Colonic mucosa (tissue), 4 donors: ENCODE measurements around the gene TRIM8. TPM values are rescaled to one million over a fixed set of nuclear protein-coding genes. Genes with fewer than 3 reads are reported as not detected.

Experiments
- DNase-seq: peaks from one replicate; pipeline ENCODE4 v3.0.0-alpha.2; 2020
- H3K27ac ChIP-seq: fragments of 200-600 bp; one replicate; pipeline ENCODE4 v1.8.0; 2021
- H3K27me3 ChIP-seq: fragments of 200-600 bp; one replicate; pipeline ENCODE4 v1.8.0; 2021
- H3K36me3 ChIP-seq: fragments of 200-600 bp; one replicate; pipeline ENCODE4 v1.8.0; 2021
- H3K4me1 ChIP-seq: fragments of 200-600 bp; one replicate; pipeline ENCODE4 v1.8.0; 2021; ENCODE audit warnings: mild to moderate bottlenecking
- H3K4me3 ChIP-seq: fragments of 200-600 bp; one replicate; pipeline ENCODE4 v1.8.0; 2021
- H3K9ac ChIP-seq, 2 donors: one replicate each; pipeline ENCODE4 v1.7.0; 2013; ENCODE audit warnings: control low read depth in 2 of 2, low read depth in 2 of 2, low read length in 2 of 2
- H3K9me3 ChIP-seq: fragments of 200-600 bp; one replicate; pipeline ENCODE4 v1.8.0; 2021
- CTCF ChIP-seq: fragments of 200-600 bp; IDR thresholded peaks from one replicate; pipeline ENCODE4 v1.8.0; 2022; ENCODE audit warnings: antibody characterized with exemption, mild to moderate bottlenecking
- intact Hi-C: fragments of 100-400 bp; cut with DNase I; formaldehyde crosslinking; loops from one replicate; pipeline ENCODE4 v1.14.1; 2022
- total RNA-seq, 2 donors: library from RNA; stranded (reverse); fragmentation: NEBNext Ultra II Directional in 1 of 2; extraction: Animal tissue kit (Norgen Biotek cat#: 25700) in 1 of 2; gene quantifications; one replicate each; pipeline ENCODE4 v1.2.1, GENCODE V29; 2021
- donor health status: healthy.
- donor health status: DM: no; HTN: no; CAD: no.
- donor health status: DM: no; HTN: no; CAD: no.

TRIM8 gene
- total RNA-seq, 2 donors from 2014 or later: 64.9 to 79.6 TPM

DNA sequence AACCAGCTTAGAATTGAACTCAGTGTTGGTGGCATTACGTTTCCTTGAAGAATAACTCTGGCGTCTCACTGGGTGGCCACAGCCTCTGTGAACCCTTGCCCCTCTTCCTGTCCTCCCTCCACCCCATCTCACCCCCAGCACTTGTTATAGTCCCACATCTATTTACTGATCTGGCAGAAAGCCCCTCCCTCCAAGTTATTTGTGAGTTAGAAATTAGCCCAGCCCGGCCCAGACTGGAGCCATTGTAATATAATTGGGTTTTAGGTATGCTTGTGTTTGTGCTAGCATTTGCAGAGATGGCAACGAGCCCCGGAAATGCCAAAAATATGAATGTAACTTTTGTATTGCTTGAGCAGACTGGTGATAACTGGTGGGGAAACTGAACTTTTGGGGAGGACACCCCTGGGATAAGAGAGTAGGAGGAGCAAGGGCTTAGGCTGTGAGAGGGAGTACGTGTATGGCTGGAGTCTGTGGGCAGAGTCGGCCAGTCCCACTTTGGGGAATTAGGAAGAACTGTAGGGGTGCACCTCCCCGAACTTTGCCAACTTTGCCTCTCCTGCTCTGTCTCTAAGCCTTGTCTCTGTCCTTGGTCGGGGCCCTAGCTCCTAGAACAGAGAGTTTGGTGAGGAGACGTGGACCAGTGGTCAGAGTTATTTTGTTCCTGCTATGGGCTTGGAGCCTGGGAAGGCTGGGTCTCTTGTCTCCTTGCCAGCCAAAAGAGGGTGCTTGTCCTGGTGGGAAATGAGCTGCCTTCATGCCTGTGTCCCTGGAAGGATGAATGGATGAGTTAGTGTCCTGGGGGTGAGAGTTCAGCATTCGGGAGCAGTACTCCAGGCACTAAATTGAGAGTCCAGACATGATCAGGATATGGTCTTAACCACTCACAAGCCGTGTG, 19.3 kb upstream of the TRIM8 start:
- no peak overlapping the region for H3K27ac ChIP-seq
- DNase-seq: no peak
- H3K9ac ChIP-seq: no peak overlapping the region
- no peaks in the 10 kb centered on the region for H3K9me3 ChIP-seq
- no peak for TF ChIP-seq CTCF
- intact Hi-C loops: no loop called here
- no peak overlapping the region for H3K4me3 ChIP-seq
- H3K27me3 ChIP-seq: no peaks in the 10 kb centered on the region
- peaks cover 9% of the 10 kb centered on the region for H3K4me1 ChIP-seq
- no peaks in the 10 kb centered on the region for H3K36me3 ChIP-seq

- Histone ChIP-seq H3K9ac (no peak overlapping the region), H3K4me3 (no peak overlapping the region), H3K4me1 (peaks cover 4% of the 10 kb centered on the region), H3K27ac (no peak overlapping the region), H3K27me3 (no peaks in the 10 kb centered on the region), H3K9me3 (no peaks in the 10 kb centered on the region), H3K36me3 (no peaks in the 10 kb centered on the region)
- no peak for DNase-seq
- intact Hi-C loops: no loop called here
- no peak for TF ChIP-seq CTCF
Measured at GRCh38 chr10:102626026-102626685, 18.1 kb upstream of the TRIM8 start.

DNA sequence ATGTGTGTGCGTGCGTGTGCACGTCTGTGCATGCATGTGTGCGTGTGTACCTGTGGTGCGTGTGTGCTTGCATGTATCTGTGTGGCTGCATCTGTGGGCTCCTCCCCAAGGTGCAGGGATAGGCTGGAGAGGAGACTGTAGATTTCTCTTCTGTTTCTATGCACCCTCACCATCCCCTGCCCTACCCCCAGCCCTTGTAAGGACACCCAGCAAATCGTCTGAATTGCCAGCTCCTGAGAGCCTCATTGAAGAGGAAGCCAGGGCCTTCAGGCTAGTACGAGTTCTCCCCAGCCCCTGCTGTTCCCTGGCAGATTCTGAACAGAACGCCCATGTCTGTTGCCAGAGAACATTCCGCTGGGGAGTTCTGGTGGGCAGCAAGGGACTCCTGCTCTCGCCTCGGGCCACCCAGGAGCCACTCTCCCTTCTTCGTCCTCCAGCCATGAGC, 17.0 kb upstream of the TRIM8 start:
- no peak for TF ChIP-seq CTCF
- H3K27me3 ChIP-seq: no peaks in the 10 kb centered on the region
- peak overlapping the region; percentile 16 to 43 for H3K9ac ChIP-seq
- no peaks in the 10 kb centered on the region for H3K9me3 ChIP-seq
- H3K27ac ChIP-seq: peak overlapping the region; percentile 75
- intact Hi-C loops: no loop called here
- H3K36me3 ChIP-seq: no peaks in the 10 kb centered on the region
- H3K4me3 ChIP-seq: no peak overlapping the region
- DNase-seq: no peak
- H3K4me1 ChIP-seq: peaks cover 4% of the 10 kb centered on the region

- H3K4me3 ChIP-seq: no peak overlapping the region
- no peaks in the 10 kb centered on the region for H3K36me3 ChIP-seq
- peak overlapping the region; percentile 75 for H3K27ac ChIP-seq
- H3K9me3 ChIP-seq: no peaks in the 10 kb centered on the region
- intact Hi-C loops: no loop called here
- H3K27me3 ChIP-seq: no peaks in the 10 kb centered on the region
- H3K9ac ChIP-seq: peak overlapping the region; percentile 16 to 43
- peaks cover 4% of the 10 kb centered on the region for H3K4me1 ChIP-seq
- no peak for TF ChIP-seq CTCF
- no peak for DNase-seq
Measured at GRCh38 chr10:102627736-102628293, 16.5 kb upstream of the TRIM8 start.

DNA sequence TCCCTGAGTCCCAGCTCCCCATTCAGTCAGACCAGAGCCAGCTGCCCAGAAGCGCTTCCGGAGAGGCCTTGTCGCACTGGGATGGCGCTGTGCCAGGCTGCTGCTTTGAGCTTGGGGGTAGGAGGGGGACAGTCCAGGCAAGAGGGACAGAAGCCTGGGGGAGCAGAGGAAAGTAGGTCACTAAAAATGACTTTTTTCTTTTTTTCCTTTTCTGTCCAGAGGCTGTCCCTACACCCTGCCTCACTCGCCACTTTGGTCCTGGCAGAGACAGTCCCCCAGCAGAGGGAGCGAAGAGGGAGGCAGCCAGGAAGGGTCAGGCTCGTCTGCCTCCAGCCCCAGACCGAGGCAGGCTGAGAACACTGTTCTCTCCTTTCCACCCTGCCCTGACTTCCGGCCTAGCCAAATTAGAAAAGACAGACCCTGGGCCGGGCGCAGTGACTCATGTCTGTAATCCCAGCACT, 15.8 kb upstream of the TRIM8 start:
- no peak for DNase-seq
- no peaks in the 10 kb centered on the region for H3K27me3 ChIP-seq
- TF ChIP-seq CTCF: no peak
- intact Hi-C loops: no loop called here
- peaks cover 4% of the 10 kb centered on the region for H3K4me1 ChIP-seq
- H3K9ac ChIP-seq: peak overlapping the region in 1 of 2 donors; percentile 43
- no peak overlapping the region for H3K4me3 ChIP-seq
- H3K9me3 ChIP-seq: no peaks in the 10 kb centered on the region
- no peaks in the 10 kb centered on the region for H3K36me3 ChIP-seq
- peak overlapping the region; percentile 75 for H3K27ac ChIP-seq
